MG63 (cell line): ENCODE data around the gene SNAPC2. TPM values are rescaled to one million over a fixed set of nuclear protein-coding genes. Genes with fewer than 3 reads are reported as not detected.
"Not testable (repeated sequence)": the region's sequence is repeated elsewhere in the genome, so short reads cannot be mapped to it uniquely, and the experiment has no call there.

ENCODE experiments used
- DNase-seq: peaks from one replicate; pipeline ENCODE4 v3.0.0-alpha.2; 2020
- H3K27me3 ChIP-seq: fragments of 250-450 bp; sonication (Bioruptor Pico); 2 replicates; pipeline ENCODE4 v1.5.1; 2020; ENCODE audit warnings: mild to moderate bottlenecking, moderate library complexity
- H3K36me3 ChIP-seq: fragments of 250-450 bp; sonication (Bioruptor Pico); 2 replicates; pipeline ENCODE4 v1.5.1; 2020; ENCODE audit warnings: mild to moderate bottlenecking, moderate library complexity
- H3K4me3 ChIP-seq: fragments of 250-450 bp; sonication (Bioruptor Pico); 2 replicates; pipeline ENCODE4 v1.5.1; 2020; ENCODE audit warnings: mild to moderate bottlenecking, moderate library complexity
- H3K9me3 ChIP-seq: fragments of 250-450 bp; sonication (Bioruptor Pico); 2 replicates; pipeline ENCODE4 v1.5.1; 2020; ENCODE audit warnings: mild to moderate bottlenecking, moderate library complexity
- total RNA-seq: library from RNA; depleted of rRNA; stranded (reverse); fragments of >200 nt; shearing (Covaris generic); gene quantifications from 2 replicates; pipeline ENCODE4 v1.2.3, GENCODE V29; 2014; ENCODE audit warnings: low replicate concordance

Gene SNAPC2
- total RNA-seq, 1 experiment from 2014 or later, result 39.9 TPM

GRCh38 chr19:7914099-7914498, 6.0 kb upstream of the SNAPC2 start:
- peaks cover 32% of the 10 kb centered on the region for H3K27me3 ChIP-seq
- no peak overlapping the region for H3K4me3 ChIP-seq
- peaks cover 33% of the 10 kb centered on the region for H3K36me3 ChIP-seq
- no peaks in the 10 kb centered on the region for H3K9me3 ChIP-seq
- no peak for DNase-seq

GRCh38 chr19:7914598-7915045, 5.5 kb upstream of the SNAPC2 start, which contains the start of gene TGFBR3L:
Gene TGFBR3L, plus strand, starts transcription at chr19:7914830.
- Histone ChIP-seq H3K36me3 (peaks cover 29% of the 10 kb centered on the region), H3K27me3 (peaks cover 32% of the 10 kb centered on the region), H3K4me3 (no peak within 1 kb of the TSS), H3K9me3 (no peaks in the 10 kb centered on the region)
- peak; percentile 46 for DNase-seq

GRCh38 chr19:7915250-7916102, 4.7 kb upstream of the SNAPC2 start:
- H3K36me3 ChIP-seq, result peaks cover 22% of the 10 kb centered on the region
- no peaks in the 10 kb centered on the region for H3K9me3 ChIP-seq
- peaks cover 32% of the 10 kb centered on the region for H3K27me3 ChIP-seq
- DNase-seq, result no peak
- no peak overlapping the region for H3K4me3 ChIP-seq

GRCh38 chr19:7916103-7916954, 3.8 kb upstream of the SNAPC2 start:
- H3K27me3 ChIP-seq, result peaks cover 32% of the 10 kb centered on the region
- no peaks in the 10 kb centered on the region for H3K9me3 ChIP-seq
- peak; percentile 47 for DNase-seq
- peak overlapping the region; percentile 19; the same call in 1 of the 2 replicates for H3K4me3 ChIP-seq
- peaks cover 13% of the 10 kb centered on the region for H3K36me3 ChIP-seq

GRCh38 chr19:7916955-7917266, 3.2 kb upstream of the SNAPC2 start:
- DNase-seq, result no peak
- Histone ChIP-seq H3K4me3 (no peak overlapping the region), H3K27me3 (peaks cover 32% of the 10 kb centered on the region), H3K36me3 (peaks cover 12% of the 10 kb centered on the region), H3K9me3 (no peaks in the 10 kb centered on the region)

GRCh38 chr19:7917267-7918061, 2.7 kb upstream of the SNAPC2 start:
- no peak for DNase-seq
- Histone ChIP-seq H3K27me3 (peaks cover 32% of the 10 kb centered on the region), H3K36me3 (peaks cover 14% of the 10 kb centered on the region), H3K4me3 (no peak overlapping the region), H3K9me3 (no peaks in the 10 kb centered on the region)

- not testable (repeated sequence) for H3K4me3 ChIP-seq, DNase-seq, H3K9me3 ChIP-seq
- peaks cover 32% of the 10 kb centered on the region for H3K27me3 ChIP-seq
- H3K36me3 ChIP-seq, result peaks cover 17% of the 10 kb centered on the region
Observed at GRCh38 chr19:7918062-7918614, 2.0 kb upstream of the SNAPC2 start.

GRCh38 chr19:7918615-7919421, 1.3 kb upstream of the SNAPC2 start:
- no peaks in the 10 kb centered on the region for H3K9me3 ChIP-seq
- H3K36me3 ChIP-seq, result peaks cover 18% of the 10 kb centered on the region
- DNase-seq, result no peak
- no peak overlapping the region; the same call in 1 of the 2 replicates for H3K4me3 ChIP-seq
- H3K27me3 ChIP-seq, result peaks cover 32% of the 10 kb centered on the region

- peak overlapping the region; percentile 86 for H3K4me3 ChIP-seq
- no peaks in the 10 kb centered on the region for H3K9me3 ChIP-seq
- peaks cover 19% of the 10 kb centered on the region for H3K27me3 ChIP-seq
- peak; percentile 99 for DNase-seq
- H3K36me3 ChIP-seq, result peaks cover 18% of the 10 kb centered on the region
Observed at GRCh38 chr19:7920519-7921301, 572 bp downstream of the SNAPC2 start.

GRCh38 chr19:7921302-7921966, 1.3 kb downstream of the SNAPC2 start:
- H3K9me3 ChIP-seq, result no peaks in the 10 kb centered on the region
- peak overlapping the region; percentile 58 for H3K4me3 ChIP-seq
- H3K36me3 ChIP-seq, result peaks cover 19% of the 10 kb centered on the region
- H3K27me3 ChIP-seq, result peaks cover 12% of the 10 kb centered on the region
- DNase-seq, result no peak

- no peak overlapping the region for H3K4me3 ChIP-seq
- DNase-seq, result no peak
- no peaks in the 10 kb centered on the region for H3K9me3 ChIP-seq
- H3K27me3 ChIP-seq, result peaks cover 6% of the 10 kb centered on the region
- H3K36me3 ChIP-seq, result peaks cover 27% of the 10 kb centered on the region
Observed at GRCh38 chr19:7921967-7922835, 2.1 kb downstream of the SNAPC2 start.

GRCh38 chr19:7922836-7923195, 2.7 kb downstream of the SNAPC2 start:
- no peak for DNase-seq
- Histone ChIP-seq H3K9me3 (no peaks in the 10 kb centered on the region), H3K27me3 (0 out of 2 replicates have a peak, but pooled peaks cover 3% of the 10 kb centered on the region), H3K4me3 (no peak overlapping the region), H3K36me3 (peaks cover 33% of the 10 kb centered on the region)

GRCh38 chr19:7923295-7924191, 3.4 kb downstream of the SNAPC2 start:
- H3K27me3 ChIP-seq, result 0 out of 2 replicates have a peak, but pooled peaks cover under 1% of the 10 kb centered on the region
- peaks cover 40% of the 10 kb centered on the region for H3K36me3 ChIP-seq
- H3K4me3 ChIP-seq, result no peak overlapping the region
- no peak for DNase-seq
- H3K9me3 ChIP-seq, result no peaks in the 10 kb centered on the region
